Measurements from ENCODE around the gene ZNF367.

The ZNF367 gene

GRCh38 chr9:96399325-96399633 lies 18.9 kb downstream of the ZNF367 start:
- TF ChIP-seq CTCF (IDR thresholded peaks at IDR 0.05; ENCODE audit: low read depth, low read length, missing control alignments): no peak
- H3K4me3 ChIP-seq (ENCODE audit: low read depth, low read length): no peak overlapping the region
- no peak for DNase-seq (ENCODE audit: low read depth)

- peak; percentile 28 for TF ChIP-seq CTCF (IDR thresholded peaks at IDR 0.05; ENCODE audit: low read depth, low read length, missing control alignments)
- no peak overlapping the region for H3K4me3 ChIP-seq (ENCODE audit: low read depth, low read length)
- DNase-seq (ENCODE audit: low read depth): no peak
Measured at GRCh38 chr9:96398582-96399324, 19.4 kb downstream of the ZNF367 start.

- no peak for TF ChIP-seq CTCF (IDR thresholded peaks at IDR 0.05; ENCODE audit: low read depth, low read length, missing control alignments)
- DNase-seq (ENCODE audit: low read depth): no peak
- no peak overlapping the region for H3K4me3 ChIP-seq (ENCODE audit: low read depth, low read length)
Measured at GRCh38 chr9:96395964-96396363, 22.2 kb downstream of the ZNF367 start.

- DNase-seq (ENCODE audit: low read depth): no peak
- H3K4me3 ChIP-seq (ENCODE audit: low read depth, low read length): no peak overlapping the region
- TF ChIP-seq CTCF (IDR thresholded peaks at IDR 0.05; ENCODE audit: low read depth, low read length, missing control alignments): no peak
Measured at GRCh38 chr9:96394832-96395496, 23.2 kb downstream of the ZNF367 start.

- H3K4me3 ChIP-seq (ENCODE audit: low read depth, low read length): no peak overlapping the region
- no peak for TF ChIP-seq CTCF (IDR thresholded peaks at IDR 0.05; ENCODE audit: low read depth, low read length, missing control alignments)
- no peak for DNase-seq (ENCODE audit: low read depth)
Measured at GRCh38 chr9:96392263-96392662, 25.9 kb downstream of the ZNF367 start.

- no peak for TF ChIP-seq CTCF (IDR thresholded peaks at IDR 0.05; ENCODE audit: low read depth, low read length, missing control alignments)
- DNase-seq (ENCODE audit: low read depth): no peak
- H3K4me3 ChIP-seq (ENCODE audit: low read depth, low read length): no peak overlapping the region
Measured at GRCh38 chr9:96391021-96391765, 27.0 kb downstream of the ZNF367 start.

Data from GM12864 (cell line).